GM19035 (cell line): Measurements from ENCODE around the gene NRCAM.

ENCODE experiments used
- ATAC-seq: cut with Tn5 transposase; IDR thresholded peaks from one replicate; pipeline ENCODE4 v1.9.1; 2021; ENCODE audit not compliant: unreplicated experiment

The NRCAM gene

GRCh38 chr7:108254259-108254658 lies 202.0 kb downstream of the NRCAM start:
- no peak for ATAC-seq

GRCh38 chr7:108253275-108254044 lies 202.8 kb downstream of the NRCAM start:
- ATAC-seq = no peak

GRCh38 chr7:108252177-108252576 lies 204.1 kb downstream of the NRCAM start:
- no peak for ATAC-seq

GRCh38 chr7:108251700-108252099 lies 204.5 kb downstream of the NRCAM start:
- no peak for ATAC-seq

- ATAC-seq = no peak
Observed at GRCh38 chr7:108249453-108249852, 206.8 kb downstream of the NRCAM start.

GRCh38 chr7:108248821-108249220 lies 207.4 kb downstream of the NRCAM start:
- ATAC-seq = no peak

- no peak for ATAC-seq
Observed at GRCh38 chr7:108248418-108248817, 207.8 kb downstream of the NRCAM start.

- no peak for ATAC-seq
Observed at GRCh38 chr7:108247614-108248013, 208.6 kb downstream of the NRCAM start.

- ATAC-seq = no peak
Observed at GRCh38 chr7:108246227-108246837, 209.9 kb downstream of the NRCAM start.

- ATAC-seq = no peak
Observed at GRCh38 chr7:108245523-108246226, 210.6 kb downstream of the NRCAM start.

GRCh38 chr7:108244110-108244509 lies 212.1 kb downstream of the NRCAM start:
- ATAC-seq = no peak

- no peak for ATAC-seq
Observed at GRCh38 chr7:108239501-108240225, 216.6 kb downstream of the NRCAM start.

GRCh38 chr7:108236681-108237415 lies 219.4 kb downstream of the NRCAM start:
- ATAC-seq = no peak

GRCh38 chr7:108235451-108236061 lies 220.7 kb downstream of the NRCAM start:
- ATAC-seq = no peak

GRCh38 chr7:108234971-108235450 lies 221.2 kb downstream of the NRCAM start:
- ATAC-seq = no peak

- no peak for ATAC-seq
Observed at GRCh38 chr7:108234281-108234680, 222.0 kb downstream of the NRCAM start.

GRCh38 chr7:108232076-108232475 lies 224.2 kb downstream of the NRCAM start:
- ATAC-seq = no peak

- ATAC-seq = no peak
Observed at GRCh38 chr7:108231221-108231620, 225.0 kb downstream of the NRCAM start.

GRCh38 chr7:108227366-108227765 lies 228.9 kb downstream of the NRCAM start:
- ATAC-seq = no peak

- ATAC-seq = no peak
Observed at GRCh38 chr7:108226816-108227299, 229.4 kb downstream of the NRCAM start.
